Sciatic nerve (tissue), 2 donors: ENCODE data around the gene ACVR2A. TPM values are rescaled to one million over a fixed set of nuclear protein-coding genes. Genes with fewer than 3 reads are reported as not detected.

ENCODE experiments used
- ATAC-seq: fragments of 200-7000 bp; cut with Tn5 transposase; one replicate; pipeline ENCODE4 v1.9.1; 2020; ENCODE audit warnings: mild to moderate bottlenecking, moderate library complexity
- DNase-seq: peaks from one replicate; pipeline ENCODE4 v3.0.0-alpha.2; 2020; ENCODE audit warnings: low spot score
- intact Hi-C: fragments of 100-400 bp; cut with DNase I; formaldehyde crosslinking; loops from one replicate; pipeline ENCODE4 v1.14.2; 2022
- total RNA-seq: library from RNA; stranded (reverse); fragmentation: NEBNext Ultra II Directional; extraction: Animal tissue kit (Norgen Biotek cat#: 25700); gene quantifications from one replicate; pipeline ENCODE4 v1.2.1, GENCODE V29; 2021
- donor health status: DM: no; HTN: no; CAD: no.
- donor health status: DM: no; HTN: no; CAD: no.

ACVR2A gene
- 33.9 TPM for total RNA-seq

DNA sequence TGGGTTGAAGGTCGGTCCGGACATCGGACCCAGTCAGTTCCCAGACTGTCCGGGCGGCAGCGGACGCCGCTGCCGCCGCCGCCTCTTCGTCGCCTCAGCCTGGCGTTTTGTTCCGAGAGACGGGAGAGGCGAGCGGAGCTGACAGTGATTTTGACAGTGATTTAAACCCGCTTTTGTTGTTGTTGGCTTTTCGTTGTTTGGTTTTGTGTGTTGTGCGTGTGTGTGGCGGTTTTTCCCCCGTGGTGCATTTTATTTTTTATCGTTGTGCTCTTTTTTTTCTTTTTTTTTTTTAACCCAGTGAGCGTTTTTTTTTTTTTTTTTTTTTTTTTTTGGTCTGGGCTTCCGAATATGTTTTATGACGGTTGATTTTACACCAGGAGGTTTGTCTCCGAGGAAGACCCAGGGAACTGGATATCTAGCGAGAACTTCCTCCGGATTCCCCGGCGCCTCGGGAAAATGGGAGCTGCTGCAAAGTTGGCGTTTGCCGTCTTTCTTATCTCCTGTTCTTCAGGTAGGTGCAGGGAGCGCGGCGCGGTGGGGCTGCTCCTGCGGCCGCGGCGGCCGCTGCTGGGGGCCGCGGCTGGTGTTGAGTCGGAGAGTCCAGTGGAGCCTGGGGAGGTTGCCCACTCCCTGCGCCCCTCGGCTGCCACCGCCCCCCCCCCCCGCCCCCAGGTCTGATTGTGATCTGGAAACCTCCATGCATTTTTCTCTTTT, at the start of gene ACVR2A:
Gene ACVR2A, plus strand, starts transcription at position 333 of the 714 bp plus-strand sequence. Its CDS starts 124 bp downstream, at position 457.
- intact Hi-C loops: loop anchor here (10.0 kb wide), 1 partner anchor 60 kb away; no protein-coding TSS in a partner anchor
- DNase-seq (peak; percentile 66), ATAC-seq (peak; percentile 18)

- no peak for ATAC-seq
- intact Hi-C loops: no loop called here
- no peak for DNase-seq
Measured at GRCh38 chr2:147800316-147800715, 44.5 kb upstream of the ACVR2A start.

GRCh38 chr2:147806846-147807245, 38.0 kb upstream of the ACVR2A start:
- intact Hi-C loops: no loop called here
- no peak for DNase-seq
- ATAC-seq: no peak

DNA sequence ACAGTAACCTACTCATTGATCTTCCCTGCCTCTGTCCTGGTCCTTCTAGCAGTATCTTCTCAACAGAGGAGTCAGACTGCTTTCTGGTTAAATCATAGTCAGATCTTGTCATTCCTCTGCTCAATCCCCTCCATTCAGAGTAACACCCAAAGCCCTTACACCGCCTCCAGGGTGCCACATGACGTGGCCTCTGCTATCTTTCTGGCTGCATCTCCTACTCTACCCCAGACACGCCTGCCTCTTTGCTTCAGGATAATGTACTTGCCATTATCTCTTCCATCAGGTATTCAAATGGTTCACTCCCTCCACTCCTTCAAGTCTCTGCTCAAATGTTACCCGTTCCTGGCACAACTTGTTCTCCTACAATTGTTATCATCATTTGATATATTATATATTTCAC, 36.3 kb upstream of the ACVR2A start:
- DNase-seq: no peak
- no peak for ATAC-seq
- intact Hi-C loops: no loop called here

GRCh38 chr2:147810883-147811765, 33.7 kb upstream of the ACVR2A start:
- intact Hi-C loops: no loop called here
- DNase-seq (no peak), ATAC-seq (no peak)

- ATAC-seq (no peak), DNase-seq (no peak)
- intact Hi-C loops: no loop called here
Measured at GRCh38 chr2:147818741-147819140, 26.1 kb upstream of the ACVR2A start.

GRCh38 chr2:147824620-147825019, 20.2 kb upstream of the ACVR2A start:
- DNase-seq (no peak), ATAC-seq (no peak)
- intact Hi-C loops: no loop called here

- ATAC-seq (no peak), DNase-seq (no peak)
- intact Hi-C loops: no loop called here
Measured at GRCh38 chr2:147826278-147827087, 18.3 kb upstream of the ACVR2A start.

GRCh38 chr2:147827088-147827375, 17.8 kb upstream of the ACVR2A start:
- intact Hi-C loops: no loop called here
- ATAC-seq: no peak
- no peak for DNase-seq

DNA sequence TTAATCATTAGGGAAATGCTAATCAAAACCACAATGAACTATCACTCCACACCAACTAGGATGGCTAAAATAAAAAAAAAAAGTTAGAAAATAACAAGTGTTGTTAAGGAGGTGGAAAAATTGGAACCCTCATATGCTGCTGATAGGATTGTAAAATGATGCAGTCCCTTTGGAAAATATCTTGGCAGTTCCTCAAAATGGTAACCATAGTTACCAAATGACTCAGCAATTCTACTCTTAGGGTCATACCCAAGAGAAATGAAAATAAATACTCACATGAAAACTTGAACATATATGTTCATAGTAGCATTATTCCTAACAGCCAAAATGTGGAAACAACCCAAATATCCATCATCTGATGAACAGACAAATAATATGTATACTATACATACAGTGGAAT, 15.7 kb upstream of the ACVR2A start:
- peak; percentile 38 for ATAC-seq
- no peak for DNase-seq

DNA sequence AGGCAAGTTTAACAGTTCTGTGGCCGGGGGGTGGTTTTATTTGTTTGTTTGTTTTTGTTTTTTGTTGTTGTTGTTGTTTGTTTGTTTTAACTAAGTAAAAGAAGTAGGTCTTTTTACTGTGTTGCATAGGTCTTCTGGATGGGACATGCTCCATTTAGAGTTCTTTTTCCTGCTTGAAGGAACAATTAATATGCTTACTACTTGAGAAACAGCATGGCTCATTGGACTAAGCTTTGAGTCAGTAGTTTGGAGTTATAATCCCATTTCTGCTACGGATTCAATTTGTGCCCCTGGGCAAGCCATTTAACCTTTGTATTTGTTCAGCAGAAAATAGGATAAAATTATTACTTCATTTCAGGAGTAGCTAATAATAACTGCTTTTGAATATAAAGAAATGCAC, 8.7 kb upstream of the ACVR2A start:
- DNase-seq: no peak
- intact Hi-C loops: no loop called here
- no peak for ATAC-seq

More for the DNA sequence above, 15.7 kb upstream of the ACVR2A start:
- intact Hi-C loops: no loop called here

DNA sequence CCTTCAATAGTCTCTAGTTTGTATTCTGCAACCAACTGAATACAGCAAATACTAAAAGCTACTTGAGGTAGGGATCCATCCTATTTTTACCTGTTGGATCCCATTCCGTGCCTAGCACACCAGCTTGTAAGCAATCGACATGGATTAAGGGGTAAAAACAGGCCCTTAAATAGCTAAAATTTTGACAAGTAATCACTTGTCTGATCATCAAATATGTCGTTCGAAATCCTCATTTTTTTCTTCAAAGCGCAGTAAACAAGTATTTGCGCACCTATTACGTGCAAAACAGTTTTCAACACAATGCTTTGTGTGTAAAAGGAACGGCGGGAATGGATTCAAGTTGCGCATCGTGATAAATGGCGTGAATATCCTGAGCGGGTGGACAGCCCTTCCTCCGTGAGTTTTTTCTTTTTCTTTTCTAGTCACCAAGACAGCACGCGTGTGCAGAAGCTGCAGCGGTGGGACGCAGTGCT, 1.4 kb upstream of the ACVR2A start:
- intact Hi-C loops: loop anchor here (10.0 kb wide), 1 partner anchor 61 kb away; no protein-coding TSS in a partner anchor
- DNase-seq (no peak), ATAC-seq (no peak)

DNA sequence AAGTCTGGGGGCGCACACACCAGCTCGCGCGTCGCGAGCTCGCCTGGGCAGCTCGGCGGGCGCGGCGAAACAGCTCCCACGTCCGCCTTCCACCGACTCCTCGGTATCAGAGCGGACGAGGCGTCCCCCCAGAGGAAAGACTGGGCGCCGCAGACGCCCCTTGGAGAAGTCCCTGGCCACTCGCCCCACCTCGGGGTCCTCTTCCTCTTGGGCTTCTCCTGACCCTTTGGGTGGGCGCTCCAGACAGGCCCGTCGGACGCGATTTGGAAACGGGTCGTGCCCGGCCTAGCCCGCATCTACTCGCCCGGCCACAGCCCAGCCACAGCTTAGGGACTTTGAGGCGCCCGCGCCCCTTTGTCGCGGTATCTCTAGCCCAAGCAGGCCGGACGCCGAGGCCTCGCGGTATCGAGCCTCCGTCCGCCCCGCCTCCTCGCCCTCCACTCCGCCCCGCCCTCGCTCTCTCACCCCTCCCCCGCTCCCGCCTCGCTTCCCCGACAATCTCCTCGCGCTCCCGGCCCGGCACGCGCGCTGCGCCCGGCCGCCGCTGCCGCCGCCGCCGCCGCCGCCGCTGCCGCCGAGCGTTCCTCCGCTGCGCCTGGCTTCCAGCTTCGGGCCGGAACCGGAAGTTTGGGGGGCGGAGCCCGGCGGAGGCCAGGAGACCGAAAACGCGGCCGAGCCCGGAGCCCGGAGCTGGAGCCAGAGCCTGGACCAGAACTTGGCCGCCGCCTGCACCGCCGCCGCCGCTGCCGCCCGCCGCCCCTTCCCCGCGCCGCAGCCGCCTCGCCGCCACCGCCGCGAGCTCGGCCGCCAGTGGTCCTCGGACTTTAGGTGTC, 749 bp upstream of the ACVR2A start:
- intact Hi-C loops: loop anchor here (10.0 kb wide), 1 partner anchor 61 kb away; no protein-coding TSS in a partner anchor
- peak; percentile 98 for ATAC-seq
- peak; percentile 94 for DNase-seq

GRCh38 chr2:147845411-147845971, 662 bp downstream of the ACVR2A start:
- DNase-seq (no peak), ATAC-seq (no peak)
- intact Hi-C loops: loop anchor here (10.0 kb wide), 1 partner anchor 59 kb away; no protein-coding TSS in a partner anchor

GRCh38 chr2:147846412-147847081, 1.7 kb downstream of the ACVR2A start:
- ATAC-seq (no peak), DNase-seq (no peak)
- intact Hi-C loops: loop anchor here (10.0 kb wide), 1 partner anchor 58 kb away; no protein-coding TSS in a partner anchor

GRCh38 chr2:147847746-147848391, 3.0 kb downstream of the ACVR2A start:
- DNase-seq (no peak), ATAC-seq (no peak)
- intact Hi-C loops: loop anchor here (10.0 kb wide), 1 partner anchor 57 kb away; no protein-coding TSS in a partner anchor

DNA sequence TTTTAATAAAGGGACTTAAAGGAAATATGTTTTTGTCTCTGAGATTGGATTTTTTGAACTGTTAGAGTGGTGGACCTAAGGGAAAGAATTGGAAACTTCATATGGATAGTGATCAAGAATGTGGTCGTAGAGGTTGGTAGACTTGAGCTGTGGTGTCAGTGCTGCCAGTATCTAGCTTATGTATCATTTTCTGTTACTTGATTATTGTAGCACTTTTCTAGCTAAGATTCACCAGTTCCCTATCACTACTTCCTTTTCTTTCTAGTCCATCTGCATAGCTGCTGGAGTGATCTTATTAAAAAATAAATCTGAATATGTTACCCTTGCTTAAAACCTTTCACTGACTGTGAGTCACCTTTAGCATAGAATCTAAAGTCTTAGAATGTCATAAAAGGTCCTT, 6.0 kb downstream of the ACVR2A start:
- intact Hi-C loops: no loop called here
- DNase-seq (no peak), ATAC-seq (no peak)
